PFSK-1 (cell line): ENCODE measurements around the gene MTUS2.

Experiments used
- TAF1 ChIP-seq: IDR thresholded peaks from 2 replicates; pipeline ENCODE4 v1.6.1; 2012; ENCODE audit warnings: low read length, control low read depth, borderline replicate concordance; ENCODE audit not compliant: insufficient read depth
- TF ChIP-seq, protein P1 (sequence below), 2 experiments: IDR thresholded peaks; 2 replicates each; pipeline versions ENCODE4 v1.6.1 to v1.8.0; 2011 to 2012; ENCODE audit warnings: low read depth in 2 of 2, low read length in 2 of 2, control low read depth in 1 of 2, inconsistent platforms in 1 of 2, mild to moderate bottlenecking in 1 of 2, moderate library complexity in 1 of 2; ENCODE audit not compliant: insufficient read depth in 1 of 2

DNA sequence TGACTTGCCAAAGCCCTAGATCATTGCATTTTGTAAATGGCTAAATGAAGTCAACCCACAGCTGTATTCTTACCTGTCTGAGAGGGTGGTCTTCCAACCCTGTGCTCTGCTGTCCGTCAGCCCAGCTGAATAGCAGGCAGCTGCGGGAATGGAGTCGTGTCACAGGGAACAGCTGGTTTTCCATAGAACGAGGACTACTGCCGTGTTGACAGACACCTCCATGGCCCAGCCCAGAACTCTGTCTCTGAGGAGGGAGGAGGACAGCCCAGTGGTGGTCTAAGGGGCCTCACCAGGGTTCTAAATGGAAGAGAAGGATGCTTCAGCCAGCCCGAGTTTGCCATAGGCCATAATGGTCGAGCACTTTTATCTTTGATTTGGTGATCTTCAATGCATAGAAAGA lies 664.7 kb downstream of the MTUS2 start:
- no peak for TF ChIP-seq TAF1
- TF ChIP-seq, protein P1, sequence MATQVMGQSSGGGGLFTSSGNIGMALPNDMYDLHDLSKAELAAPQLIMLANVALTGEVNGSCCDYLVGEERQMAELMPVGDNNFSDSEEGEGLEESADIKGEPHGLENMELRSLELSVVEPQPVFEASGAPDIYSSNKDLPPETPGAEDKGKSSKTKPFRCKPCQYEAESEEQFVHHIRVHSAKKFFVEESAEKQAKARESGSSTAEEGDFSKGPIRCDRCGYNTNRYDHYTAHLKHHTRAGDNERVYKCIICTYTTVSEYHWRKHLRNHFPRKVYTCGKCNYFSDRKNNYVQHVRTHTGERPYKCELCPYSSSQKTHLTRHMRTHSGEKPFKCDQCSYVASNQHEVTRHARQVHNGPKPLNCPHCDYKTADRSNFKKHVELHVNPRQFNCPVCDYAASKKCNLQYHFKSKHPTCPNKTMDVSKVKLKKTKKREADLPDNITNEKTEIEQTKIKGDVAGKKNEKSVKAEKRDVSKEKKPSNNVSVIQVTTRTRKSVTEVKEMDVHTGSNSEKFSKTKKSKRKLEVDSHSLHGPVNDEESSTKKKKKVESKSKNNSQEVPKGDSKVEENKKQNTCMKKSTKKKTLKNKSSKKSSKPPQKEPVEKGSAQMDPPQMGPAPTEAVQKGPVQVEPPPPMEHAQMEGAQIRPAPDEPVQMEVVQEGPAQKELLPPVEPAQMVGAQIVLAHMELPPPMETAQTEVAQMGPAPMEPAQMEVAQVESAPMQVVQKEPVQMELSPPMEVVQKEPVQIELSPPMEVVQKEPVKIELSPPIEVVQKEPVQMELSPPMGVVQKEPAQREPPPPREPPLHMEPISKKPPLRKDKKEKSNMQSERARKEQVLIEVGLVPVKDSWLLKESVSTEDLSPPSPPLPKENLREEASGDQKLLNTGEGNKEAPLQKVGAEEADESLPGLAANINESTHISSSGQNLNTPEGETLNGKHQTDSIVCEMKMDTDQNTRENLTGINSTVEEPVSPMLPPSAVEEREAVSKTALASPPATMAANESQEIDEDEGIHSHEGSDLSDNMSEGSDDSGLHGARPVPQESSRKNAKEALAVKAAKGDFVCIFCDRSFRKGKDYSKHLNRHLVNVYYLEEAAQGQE (IDR thresholded peaks at IDR 0.05; ENCODE audit: insufficient read depth in 1 of 2, low read depth in 2 of 2, low read length in 2 of 2), result no peak
